DOHH2 (cell line): ENCODE results near the gene ARHGAP40.

Experiments used
- H3F3A ChIP-seq: fragments of 200-600 bp; sonication (generic), shearing (Covaris generic); 2 replicates; pipeline ENCODE4 v1.6.0; 2016; ENCODE audit warnings: antibody characterized with exemption, mild to moderate bottlenecking; ENCODE audit not compliant: control insufficient read depth, insufficient read depth
- H3K27ac ChIP-seq: fragments of 200-600 bp; sonication (generic); 2 replicates; pipeline ENCODE4 v1.5.1; 2014; ENCODE audit warnings: low read depth, mild to moderate bottlenecking, low read length, moderate library complexity
- H3K27me3 ChIP-seq: fragments of 200-600 bp; sonication (generic); 2 replicates; pipeline ENCODE4 v1.6.1; 2014; ENCODE audit warnings: mild to moderate bottlenecking, low read length, mixed read lengths; ENCODE audit not compliant: control insufficient read depth
- H3K36me3 ChIP-seq: fragments of 200-600 bp; sonication (generic); 2 replicates; pipeline ENCODE4 v1.6.1; 2014; ENCODE audit warnings: mild to moderate bottlenecking, low read length, moderate library complexity, mixed read lengths; ENCODE audit not compliant: control insufficient read depth
- H3K4me1 ChIP-seq: fragments of 200-600 bp; sonication (generic); 2 replicates; pipeline ENCODE4 v1.6.1; 2014; ENCODE audit warnings: mild to moderate bottlenecking, low read length, mixed read lengths; ENCODE audit not compliant: control insufficient read depth
- H3K4me2 ChIP-seq: fragments of 200-600 bp; sonication (generic); 2 replicates; pipeline ENCODE4 v1.6.0; 2014; ENCODE audit warnings: mild to moderate bottlenecking, low read length, moderate library complexity
- H3K4me3 ChIP-seq: fragments of 200-600 bp; sonication (generic); 2 replicates; pipeline ENCODE4 v1.5.1; 2014; ENCODE audit warnings: mild to moderate bottlenecking, low read length, mixed read lengths
- H3K79me2 ChIP-seq: fragments of 200-600 bp; sonication (generic); 2 replicates; pipeline ENCODE4 v1.6.1; 2014; ENCODE audit warnings: mild to moderate bottlenecking, low read length, mixed read lengths; ENCODE audit not compliant: control insufficient read depth
- H3K9me2 ChIP-seq: fragments of 200-600 bp; sonication (generic); replicated peaks from 2 replicates; pipeline ENCODE4 v1.6.1; 2014; ENCODE audit warnings: mild to moderate bottlenecking, low read length, mixed read lengths; ENCODE audit not compliant: control insufficient read depth
- H3K9me3 ChIP-seq: fragments of 200-600 bp; sonication (generic); 2 replicates; pipeline ENCODE4 v1.6.1; 2014; ENCODE audit warnings: antibody characterized with exemption, low read length, mixed read lengths; ENCODE audit not compliant: control insufficient read depth, insufficient read depth
- H4K20me1 ChIP-seq: fragments of 200-600 bp; sonication (generic); 2 replicates; pipeline ENCODE4 v1.6.0; 2014; ENCODE audit warnings: low read depth, mild to moderate bottlenecking, antibody characterized with exemption, low read length, moderate library complexity; ENCODE audit not compliant: control insufficient read depth, insufficient read depth
- EZH2phosphoT487 ChIP-seq: fragments of 200-600 bp; sonication (generic); IDR thresholded peaks from 2 replicates; pipeline ENCODE4 v1.6.1; 2017; ENCODE audit warnings: borderline replicate concordance, mild to moderate bottlenecking, antibody characterized with exemption, low read length, moderate library complexity, mixed read lengths
- TF ChIP-seq, protein P1 (sequence below): fragments of 200-600 bp; sonication (generic); IDR thresholded peaks from one replicate; pipeline ENCODE4 v1.5.1; 2014; ENCODE audit warnings: antibody characterized with exemption, mild to moderate bottlenecking, low read depth, low read length; ENCODE audit not compliant: poor library complexity, severe bottlenecking

Gene ARHGAP40

DNA sequence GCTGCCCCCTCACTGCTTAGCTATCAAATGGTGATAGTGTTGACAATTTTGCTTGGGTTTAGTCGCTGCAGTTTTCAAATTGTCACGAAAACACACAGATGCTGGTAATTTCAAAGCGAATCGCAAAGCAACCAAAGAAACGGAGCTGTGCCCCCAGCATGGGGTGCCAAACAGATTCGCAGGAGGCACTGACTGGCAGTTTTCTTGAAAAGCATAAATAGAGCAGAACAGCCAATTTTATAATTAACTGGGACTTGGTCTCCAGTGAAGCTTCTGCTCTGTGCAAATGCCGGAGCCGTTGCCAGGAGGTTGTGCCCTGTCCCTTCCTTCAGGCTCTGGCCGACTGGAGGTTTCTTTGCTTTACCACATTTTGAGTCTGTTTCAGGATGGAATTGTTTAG is 18.8 kb downstream of the ARHGAP40 start:
- Histone ChIP-seq H3F3A (no peaks in the 10 kb centered on the region), H3K4me2 (no peak overlapping the region), H3K9me2 (no peaks in the 10 kb centered on the region), H3K4me3 (no peak overlapping the region), H3K36me3 (no peaks in the 10 kb centered on the region), H4K20me1 (no peaks in the 10 kb centered on the region), H3K27ac (no peak overlapping the region), H3K4me1 (no peaks in the 10 kb centered on the region), H3K79me2 (no peaks in the 10 kb centered on the region), H3K27me3 (peaks cover 15% of the 10 kb centered on the region; the same call in 1 of the 2 replicates), H3K9me3 (no peaks in the 10 kb centered on the region)
- TF ChIP-seq, protein P1, sequence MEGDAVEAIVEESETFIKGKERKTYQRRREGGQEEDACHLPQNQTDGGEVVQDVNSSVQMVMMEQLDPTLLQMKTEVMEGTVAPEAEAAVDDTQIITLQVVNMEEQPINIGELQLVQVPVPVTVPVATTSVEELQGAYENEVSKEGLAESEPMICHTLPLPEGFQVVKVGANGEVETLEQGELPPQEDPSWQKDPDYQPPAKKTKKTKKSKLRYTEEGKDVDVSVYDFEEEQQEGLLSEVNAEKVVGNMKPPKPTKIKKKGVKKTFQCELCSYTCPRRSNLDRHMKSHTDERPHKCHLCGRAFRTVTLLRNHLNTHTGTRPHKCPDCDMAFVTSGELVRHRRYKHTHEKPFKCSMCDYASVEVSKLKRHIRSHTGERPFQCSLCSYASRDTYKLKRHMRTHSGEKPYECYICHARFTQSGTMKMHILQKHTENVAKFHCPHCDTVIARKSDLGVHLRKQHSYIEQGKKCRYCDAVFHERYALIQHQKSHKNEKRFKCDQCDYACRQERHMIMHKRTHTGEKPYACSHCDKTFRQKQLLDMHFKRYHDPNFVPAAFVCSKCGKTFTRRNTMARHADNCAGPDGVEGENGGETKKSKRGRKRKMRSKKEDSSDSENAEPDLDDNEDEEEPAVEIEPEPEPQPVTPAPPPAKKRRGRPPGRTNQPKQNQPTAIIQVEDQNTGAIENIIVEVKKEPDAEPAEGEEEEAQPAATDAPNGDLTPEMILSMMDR = no peak
- TF ChIP-seq EZH2phosphoT487 = no peak

DNA sequence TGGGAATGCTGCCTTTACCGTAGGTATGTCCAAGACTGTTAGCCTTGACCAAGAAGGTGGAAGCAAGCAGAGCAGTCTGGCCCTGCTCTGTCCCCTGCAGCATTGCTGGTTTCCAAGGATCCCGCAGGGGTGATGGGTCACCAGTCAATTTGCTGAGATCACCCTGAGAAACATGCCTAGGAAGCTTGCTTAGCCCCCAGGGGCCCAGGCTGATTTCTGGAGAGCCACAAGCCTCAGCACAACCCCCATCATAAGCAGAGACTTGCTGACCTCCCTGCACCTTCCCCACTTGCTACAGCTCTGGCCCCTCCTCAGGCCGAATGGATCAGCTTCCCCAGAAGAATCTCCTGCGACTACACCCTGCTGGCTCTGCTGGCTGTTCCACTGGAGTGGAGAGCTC is 21.5 kb downstream of the ARHGAP40 start:
- no peaks in the 10 kb centered on the region for H3K4me1 ChIP-seq

DNA sequence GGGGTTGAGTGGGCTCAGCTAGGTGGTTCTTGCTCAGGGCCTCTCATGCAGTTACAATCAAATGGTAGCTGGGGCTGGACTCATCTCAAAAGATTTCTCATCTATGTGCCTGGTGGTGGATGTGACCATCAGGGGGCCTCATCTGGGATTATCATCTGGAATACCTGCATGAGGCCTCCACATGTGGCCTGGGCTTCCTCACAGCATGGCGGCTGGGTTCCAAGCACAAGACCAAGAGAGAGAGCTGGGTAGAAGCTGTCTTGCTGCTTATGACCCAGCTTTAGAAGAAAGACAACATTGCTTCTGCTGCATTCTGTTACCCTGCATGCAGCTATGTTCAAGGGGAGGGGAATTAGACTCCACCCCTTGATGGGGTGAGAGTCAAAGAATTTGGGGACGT is 22.5 kb downstream of the ARHGAP40 start:
- Histone ChIP-seq H3K27ac (no peak overlapping the region), H3K4me3 (no peak overlapping the region), H3K79me2 (no peaks in the 10 kb centered on the region), H3F3A (no peaks in the 10 kb centered on the region), H3K27me3 (peaks cover 15% of the 10 kb centered on the region; the same call in 1 of the 2 replicates), H3K4me2 (no peak overlapping the region), H3K4me1 (peaks cover 7% of the 10 kb centered on the region), H3K36me3 (no peaks in the 10 kb centered on the region), H3K9me2 (no peaks in the 10 kb centered on the region), H4K20me1 (no peaks in the 10 kb centered on the region), H3K9me3 (no peaks in the 10 kb centered on the region)
- no peak for TF ChIP-seq EZH2phosphoT487
- TF ChIP-seq, protein P1 = no peak

More for the DNA sequence above, 21.5 kb downstream of the ARHGAP40 start:
- Histone ChIP-seq H4K20me1 (no peaks in the 10 kb centered on the region), H3K9me3 (no peaks in the 10 kb centered on the region), H3K4me3 (no peak overlapping the region), H3K79me2 (no peaks in the 10 kb centered on the region), H3K4me2 (no peak overlapping the region), H3K27ac (no peak overlapping the region), H3K9me2 (no peaks in the 10 kb centered on the region), H3K27me3 (peaks cover 15% of the 10 kb centered on the region; the same call in 1 of the 2 replicates), H3K36me3 (no peaks in the 10 kb centered on the region), H3F3A (no peaks in the 10 kb centered on the region)
- TF ChIP-seq EZH2phosphoT487 = no peak
- TF ChIP-seq, protein P1 = no peak
